SU-DHL-6 (cell line): ENCODE data around the gene KATNBL1.

Experiments
- H2AFZ ChIP-seq: fragments of 200-600 bp; sonication (generic); 2 replicates; pipeline ENCODE4 v1.6.1; 2014; ENCODE audit warnings: low read depth, mild to moderate bottlenecking, moderate library complexity, mixed read lengths, antibody characterized with exemption, low read length; ENCODE audit not compliant: severe bottlenecking
- H3F3A ChIP-seq: fragments of 200-600 bp; shearing (Covaris generic); 2 replicates; pipeline ENCODE4 v1.6.0; 2016; ENCODE audit warnings: antibody characterized with exemption, mild to moderate bottlenecking; ENCODE audit not compliant: insufficient read depth
- H3K27ac ChIP-seq: fragments of 200-600 bp; sonication (generic); 2 replicates; pipeline ENCODE4 v1.5.1; 2016; ENCODE audit warnings: low read depth, mild to moderate bottlenecking, low read length, moderate library complexity, mixed read lengths
- H3K27me3 ChIP-seq: fragments of 200-600 bp; sonication (generic), shearing (Covaris generic); 2 replicates; pipeline ENCODE4 v1.6.0; 2014; ENCODE audit warnings: mild to moderate bottlenecking, low read length
- H3K36me3 ChIP-seq: fragments of 200-600 bp; sonication (generic); 2 replicates; pipeline ENCODE4 v1.6.1; 2014; ENCODE audit warnings: mild to moderate bottlenecking, low read length, mixed read lengths
- H3K4me2 ChIP-seq: fragments of 300-600, 200-600 bp; shearing (Covaris generic), sonication (generic); 2 replicates; pipeline ENCODE4 v1.6.0; 2014; ENCODE audit warnings: low read length, low read depth, mild to moderate bottlenecking; ENCODE audit not compliant: poor library complexity, severe bottlenecking
- H3K4me3 ChIP-seq: fragments of 200-600 bp; sonication (generic); 2 replicates; pipeline ENCODE4 v1.5.1; 2014; ENCODE audit warnings: antibody characterized with exemption, low read length, mild to moderate bottlenecking, mixed read lengths; ENCODE audit not compliant: insufficient read depth, poor library complexity, severe bottlenecking
- H3K79me2 ChIP-seq: fragments of 200-600 bp; sonication (generic); 2 replicates; pipeline ENCODE4 v1.6.1; 2014; ENCODE audit warnings: mild to moderate bottlenecking, low read length, moderate library complexity; ENCODE audit not compliant: insufficient read depth
- H3K9ac ChIP-seq: fragments of 200-600 bp; sonication (generic); 2 replicates; pipeline ENCODE4 v1.7.0; 2014; ENCODE audit warnings: mild to moderate bottlenecking, low read length
- H3K9me2 ChIP-seq: fragments of 200-600 bp; sonication (generic); replicated peaks from 2 replicates; pipeline ENCODE4 v1.6.1; 2014; ENCODE audit warnings: low read length; ENCODE audit not compliant: insufficient read depth
- H3K9me3 ChIP-seq: fragments of 200-600 bp; sonication (generic); 2 replicates; pipeline ENCODE4 v1.6.1; 2014; ENCODE audit warnings: low read length, mixed read lengths; ENCODE audit not compliant: insufficient read depth
- H4K20me1 ChIP-seq: fragments of 200-600 bp; sonication (generic); 2 replicates; pipeline ENCODE4 v1.6.1; 2014; ENCODE audit warnings: low read depth, mild to moderate bottlenecking, antibody characterized with exemption, low read length, moderate library complexity, mixed read lengths
- CTCF ChIP-seq: fragments of 200-600 bp; sonication (generic); IDR thresholded peaks from one replicate; pipeline ENCODE4 v1.5.1; 2017; ENCODE audit warnings: antibody characterized with exemption, mild to moderate bottlenecking, low read length, moderate library complexity; ENCODE audit not compliant: insufficient read depth, poor library complexity, severe bottlenecking
- EZH2phosphoT487 ChIP-seq: fragments of 200-600 bp; sonication (generic), shearing (Covaris generic); conservative IDR thresholded peaks from 2 replicates; pipeline ENCODE4 v1.6.1; 2018; ENCODE audit warnings: mild to moderate bottlenecking, antibody characterized with exemption, low read length, moderate library complexity, mixed read lengths

The KATNBL1 gene

GRCh38 chr15:34223904-34224596 lies 14.2 kb upstream of the KATNBL1 start:
- Histone ChIP-seq H3K27ac (0 out of 2 replicates have a peak overlapping the region, but pooled peaks have one; percentile 28), H3K9me3 (no peaks in the 10 kb centered on the region), H3K4me2 (peak overlapping the region; percentile 95), H3K36me3 (no peaks in the 10 kb centered on the region), H3F3A (peaks cover 7% of the 10 kb centered on the region; the same call in 1 of the 2 replicates), H2AFZ (peak overlapping the region; percentile 73), H3K79me2 (peaks cover 23% of the 10 kb centered on the region), H3K4me3 (peak overlapping the region; percentile 96), H3K9me2 (no peaks in the 10 kb centered on the region), H3K27me3 (no peaks in the 10 kb centered on the region), H3K9ac (peak overlapping the region; percentile 73), H4K20me1 (no peaks in the 10 kb centered on the region)
- TF ChIP-seq CTCF (no peak), EZH2phosphoT487 (no peak)

GRCh38 chr15:34217587-34218225 lies 7.8 kb upstream of the KATNBL1 start:
- Histone ChIP-seq H3K36me3 (no peaks in the 10 kb centered on the region), H3K4me3 (no peak overlapping the region), H4K20me1 (no peaks in the 10 kb centered on the region), H3K27ac (no peak overlapping the region), H3K9ac (no peak overlapping the region), H3K79me2 (no peaks in the 10 kb centered on the region), H2AFZ (no peak overlapping the region), H3K4me2 (no peak overlapping the region), H3F3A (peaks cover 1% of the 10 kb centered on the region; the same call in 1 of the 2 replicates), H3K27me3 (no peaks in the 10 kb centered on the region), H3K9me2 (no peaks in the 10 kb centered on the region), H3K9me3 (no peaks in the 10 kb centered on the region)
- TF ChIP-seq CTCF (no peak), EZH2phosphoT487 (no peak)

GRCh38 chr15:34216527-34217270 lies 6.8 kb upstream of the KATNBL1 start:
- no peak overlapping the region for H3K4me3 ChIP-seq
- no peak overlapping the region for H3K27ac ChIP-seq
- H3K9me3 ChIP-seq = no peaks in the 10 kb centered on the region
- H3K79me2 ChIP-seq = no peaks in the 10 kb centered on the region
- TF ChIP-seq CTCF = no peak
- TF ChIP-seq EZH2phosphoT487 = no peak
- no peak overlapping the region for H3K9ac ChIP-seq
- no peaks in the 10 kb centered on the region for H3K9me2 ChIP-seq
- no peaks in the 10 kb centered on the region for H3K36me3 ChIP-seq
- no peaks in the 10 kb centered on the region for H4K20me1 ChIP-seq
- H3F3A ChIP-seq = no peaks in the 10 kb centered on the region
- H2AFZ ChIP-seq = no peak overlapping the region
- H3K27me3 ChIP-seq = no peaks in the 10 kb centered on the region
- no peak overlapping the region for H3K4me2 ChIP-seq
